GM19372 (cell line): Measurements from ENCODE around the gene TICRR.

Experiments
- ATAC-seq: cut with Tn5 transposase; IDR thresholded peaks from one replicate; pipeline ENCODE4 v1.9.1; 2021; ENCODE audit warnings: mild to moderate bottlenecking, low read depth, moderate library complexity; ENCODE audit not compliant: unreplicated experiment

The TICRR gene

GRCh38 chr15:89652666-89653065 is 77.4 kb downstream of the TICRR start:
- no peak for ATAC-seq

GRCh38 chr15:89653578-89653977 is 78.3 kb downstream of the TICRR start:
- no peak for ATAC-seq

DNA sequence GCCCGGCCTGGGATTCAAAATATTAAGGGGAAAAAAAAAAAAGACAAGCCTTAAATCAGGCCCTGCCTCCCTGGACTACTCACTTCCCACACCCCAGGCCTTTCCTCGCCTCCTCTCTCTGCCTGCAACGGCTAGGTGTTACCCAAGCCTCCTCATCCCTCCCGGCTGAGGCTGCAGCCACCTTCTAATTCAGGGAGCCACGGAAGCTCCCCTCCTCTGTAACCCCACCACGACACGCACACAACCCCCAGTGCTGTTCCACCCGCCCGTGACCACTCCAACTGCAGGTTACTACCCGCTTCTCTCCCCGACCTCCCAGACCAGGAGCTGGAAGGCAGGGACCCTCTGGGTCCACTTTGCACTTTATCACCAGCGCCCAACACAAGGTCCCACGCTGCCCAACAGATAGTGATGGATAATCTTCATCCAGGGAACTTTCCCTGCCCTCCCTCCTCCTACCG is 79.1 kb downstream of the TICRR start:
- ATAC-seq: no peak

DNA sequence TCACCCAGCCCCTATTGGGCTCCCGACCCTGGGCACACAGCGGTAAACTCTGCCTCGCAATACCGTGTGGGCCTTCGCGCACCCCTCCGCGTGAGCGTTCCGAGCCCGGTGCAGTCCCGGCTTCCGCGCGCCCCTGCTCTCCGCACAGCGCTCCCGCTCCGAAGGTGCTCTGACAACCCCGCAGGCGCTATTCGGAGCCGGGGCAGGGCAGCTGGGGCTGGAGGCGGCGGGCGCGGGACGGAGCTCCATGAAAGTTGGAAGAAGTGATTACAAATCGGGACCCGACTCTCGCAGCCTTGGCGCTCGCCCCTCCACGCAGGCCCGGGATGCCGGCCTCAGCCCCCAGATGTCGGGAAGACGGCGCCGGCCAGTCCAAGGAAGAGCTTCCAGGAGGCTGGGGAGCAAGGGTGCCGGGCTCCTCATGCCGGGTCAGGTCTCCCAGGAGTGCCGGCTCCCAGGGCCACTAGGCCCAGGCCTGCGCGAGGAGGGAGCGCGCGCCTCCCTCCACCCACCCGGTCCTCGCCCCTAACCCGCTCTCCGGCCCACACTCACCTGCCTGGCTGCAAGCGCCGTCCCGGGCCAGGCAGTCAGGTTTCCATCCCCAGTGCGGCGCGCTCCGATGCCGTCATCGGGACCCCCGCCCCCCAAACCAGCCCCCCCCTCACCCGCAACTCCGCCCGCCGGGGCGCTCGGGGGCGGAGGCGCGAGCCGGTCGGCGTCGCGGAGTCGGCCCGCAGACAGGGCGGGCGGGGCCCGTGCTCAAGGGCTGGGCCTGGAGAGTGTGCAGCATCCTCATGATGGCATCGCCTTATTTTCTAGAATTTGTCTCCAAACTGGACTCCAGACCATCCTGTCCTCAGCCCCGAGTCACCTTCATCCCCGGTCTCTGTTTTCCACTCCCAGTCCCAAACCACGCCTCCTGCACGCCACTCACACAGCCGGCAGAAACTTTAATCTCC is 79.9 kb downstream of the TICRR start, which contains the start of gene KIF7:
Gene KIF7 (minus strand): TSS at position 621 of the 959 bp plus-strand sequence. CDS start 2,537 bp downstream, outside the sequence.
- no peak for ATAC-seq

- no peak for ATAC-seq
Measured at GRCh38 chr15:89656116-89656815, 81.0 kb downstream of the TICRR start.

DNA sequence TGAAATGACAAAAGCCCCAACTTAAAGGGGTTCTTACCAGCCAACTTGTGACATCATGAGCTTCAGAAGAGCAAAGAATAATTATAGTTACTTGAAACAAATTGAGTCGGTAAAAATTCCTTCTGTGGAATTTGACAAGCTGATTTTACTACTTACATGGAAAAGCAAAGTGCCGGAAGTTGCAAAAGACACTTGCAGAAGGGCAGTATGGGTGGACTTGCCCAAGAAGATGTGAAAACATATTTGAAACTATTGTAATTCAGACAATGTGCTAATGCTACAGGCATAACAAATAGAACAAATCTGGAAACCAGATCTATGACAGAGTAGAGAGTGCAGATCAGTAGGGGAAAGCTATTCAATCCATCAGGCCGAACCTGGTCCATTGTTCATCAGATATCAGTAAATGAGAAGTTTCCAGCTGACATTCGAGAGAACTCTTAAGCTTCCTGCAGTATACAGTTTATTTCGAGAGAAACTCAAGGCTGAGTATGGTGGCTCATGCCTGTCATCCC is 82.5 kb downstream of the TICRR start:
- ATAC-seq: no peak

DNA sequence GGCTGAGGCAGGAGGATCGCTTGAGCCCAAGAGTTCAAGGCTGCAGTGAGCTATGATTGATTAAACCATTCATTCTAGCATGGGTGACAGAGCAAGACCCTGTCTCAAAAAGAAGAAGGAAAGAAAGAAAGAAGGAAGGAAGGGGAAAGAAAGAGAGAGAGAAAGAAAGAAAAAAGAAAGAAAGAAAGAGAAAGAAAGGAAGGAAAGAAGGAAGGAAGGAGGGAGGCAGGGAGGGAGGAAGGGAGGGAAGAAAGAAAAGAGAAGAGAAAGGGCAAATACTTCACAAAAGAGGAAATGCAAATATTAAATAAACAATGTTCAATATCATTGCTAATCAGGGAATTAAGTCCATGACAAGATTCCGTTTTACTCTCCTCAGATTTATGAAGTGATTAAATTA is 84.0 kb downstream of the TICRR start:
- no peak for ATAC-seq

GRCh38 chr15:89660556-89660955 is 85.3 kb downstream of the TICRR start:
- ATAC-seq: no peak

GRCh38 chr15:89662893-89663626 is 87.8 kb downstream of the TICRR start:
- no peak for ATAC-seq

GRCh38 chr15:89664441-89665350 is 89.4 kb downstream of the TICRR start:
- no peak for ATAC-seq

DNA sequence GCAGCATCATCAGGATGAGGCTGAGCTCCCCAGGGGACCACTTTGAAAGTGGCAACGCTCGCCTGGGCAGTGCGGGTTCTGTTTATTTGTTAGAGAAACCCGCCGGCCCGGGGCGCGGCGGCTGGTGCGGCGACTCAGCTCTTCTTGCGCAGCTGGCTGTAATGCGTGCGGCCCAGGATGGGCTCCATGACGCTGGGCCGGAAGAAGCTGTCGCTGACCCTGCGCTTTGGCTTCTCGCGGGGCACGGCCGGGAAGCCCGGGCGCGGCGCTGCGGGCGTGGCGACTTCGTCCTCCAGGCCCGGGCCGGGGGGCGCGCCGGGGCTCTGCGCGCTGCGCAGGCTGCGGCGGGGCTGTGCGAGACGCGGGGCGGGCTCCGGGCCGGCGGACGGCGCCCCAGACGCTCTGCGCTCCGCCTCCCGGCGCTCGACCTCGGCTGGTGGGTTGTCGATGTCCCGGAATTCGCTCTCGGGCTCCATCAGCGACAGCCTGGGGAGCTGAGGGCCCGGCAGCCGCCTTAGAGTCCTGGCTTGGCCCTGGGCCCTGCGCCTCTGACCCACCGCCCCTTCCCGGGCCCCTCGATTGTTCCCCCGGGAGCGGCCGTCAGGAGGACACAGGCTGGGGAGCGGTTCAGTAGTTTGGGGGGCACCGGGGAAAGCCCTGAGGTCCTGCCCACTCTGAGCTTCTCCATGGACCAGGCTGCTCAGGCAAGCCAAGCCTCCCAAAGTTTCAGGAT is 90.3 kb downstream of the TICRR start:
- ATAC-seq: peak; percentile 76

DNA sequence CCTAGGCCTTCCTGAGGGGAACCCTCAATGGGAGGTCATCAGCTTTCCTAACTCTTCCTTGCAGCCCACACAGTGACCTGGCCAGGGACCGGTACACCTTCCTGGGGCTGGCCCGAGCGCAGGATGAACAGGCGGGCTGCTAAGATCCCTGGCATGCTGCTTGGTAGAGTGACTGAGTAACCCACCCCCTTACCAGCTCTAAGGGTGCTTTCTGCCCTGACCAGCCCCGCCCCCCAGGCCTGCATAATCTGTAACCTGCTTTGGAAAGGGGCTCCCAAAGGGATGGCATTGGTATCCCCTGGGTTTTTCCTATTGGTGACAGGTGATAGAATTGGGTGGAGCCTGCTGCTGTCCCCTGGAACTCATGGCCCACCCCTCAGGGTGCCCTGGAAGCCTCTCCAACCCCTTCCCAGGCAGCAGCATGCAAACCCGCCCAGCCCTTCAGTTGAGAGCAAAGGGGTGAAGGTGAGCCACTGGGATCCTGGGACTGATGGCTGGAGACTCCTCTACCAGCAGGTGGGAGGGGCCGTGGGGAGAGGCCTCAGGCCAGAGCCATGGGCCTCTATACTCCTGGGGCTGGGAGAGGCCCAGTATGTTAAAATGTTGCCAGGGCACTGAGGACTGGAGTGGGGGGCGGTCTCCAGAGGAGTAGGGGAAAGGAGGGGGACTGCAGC is 91.1 kb downstream of the TICRR start:
- no peak for ATAC-seq

DNA sequence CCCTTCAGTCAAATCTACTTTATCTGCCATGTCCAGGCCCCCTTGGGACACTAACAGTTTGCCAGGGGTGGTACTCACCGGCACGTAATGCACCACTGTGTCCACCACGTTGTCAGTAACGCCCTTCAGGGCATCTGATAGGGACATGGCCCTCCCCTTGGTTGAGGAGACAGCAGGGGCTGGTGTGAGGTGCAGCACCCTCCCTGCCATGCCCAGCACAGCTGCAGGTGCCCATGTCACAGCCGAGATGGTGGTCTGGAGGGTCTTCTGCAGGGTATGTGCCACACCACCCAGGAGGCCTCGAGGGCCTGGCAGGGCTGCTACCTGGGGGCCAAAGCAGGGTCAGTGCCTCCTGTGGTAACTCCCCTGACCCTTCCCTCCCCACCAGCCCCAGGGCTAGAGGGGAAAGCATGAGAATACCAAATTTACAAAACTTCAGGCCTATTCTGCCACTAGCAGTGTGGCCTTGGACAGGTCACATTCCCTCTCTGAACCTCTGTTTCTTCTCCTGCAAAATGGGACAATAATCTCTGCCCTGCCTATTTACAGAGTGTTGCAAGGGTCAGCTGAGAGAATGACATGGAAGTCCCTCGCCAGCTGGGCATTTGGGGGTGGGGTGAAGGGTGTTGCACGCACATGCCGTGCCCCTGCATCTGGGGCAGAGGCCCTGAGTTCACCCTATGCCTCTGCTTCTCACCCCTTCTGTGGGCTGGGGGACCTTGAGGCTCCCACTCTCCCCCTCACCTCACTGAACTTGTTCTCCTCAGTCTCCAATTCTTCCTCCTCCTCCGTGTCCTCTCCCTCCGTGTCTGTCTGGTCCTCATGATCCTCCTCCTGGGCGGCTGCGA is 91.8 kb downstream of the TICRR start:
- ATAC-seq: no peak

- ATAC-seq: no peak
Measured at GRCh38 chr15:89667706-89667960, 92.4 kb downstream of the TICRR start.

- ATAC-seq: no peak
Measured at GRCh38 chr15:89668171-89668570, 92.9 kb downstream of the TICRR start.

- ATAC-seq: no peak
Measured at GRCh38 chr15:89669309-89669865, 94.1 kb downstream of the TICRR start.

DNA sequence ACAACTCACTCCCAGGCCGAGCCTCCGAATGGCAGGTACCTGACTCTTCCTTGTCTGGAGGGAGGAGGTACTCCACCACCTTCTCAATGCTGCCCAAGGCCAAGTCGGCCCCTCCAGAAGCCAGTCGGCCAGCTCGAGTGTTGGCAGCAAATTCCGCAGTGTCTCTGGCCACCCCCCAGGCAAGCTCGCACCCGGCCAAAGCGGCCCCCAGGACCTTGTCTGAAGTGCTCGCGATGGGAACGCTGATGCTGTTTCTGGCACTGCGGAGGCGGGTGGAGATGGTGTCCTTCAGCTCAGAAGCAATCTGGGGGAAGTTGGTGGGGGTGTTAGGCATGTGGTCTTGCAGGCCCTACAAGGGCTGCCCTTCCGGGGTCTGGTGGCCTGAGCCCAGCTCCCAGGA is 94.7 kb downstream of the TICRR start:
- ATAC-seq: no peak
